HCEC 1CT (cell line): ENCODE data around the gene CTNNA1.
"Not testable (repeated sequence)": the region's sequence is repeated elsewhere in the genome, so short reads cannot be mapped to it uniquely, and the experiment has no call there.

Source experiments
- DNase-seq: peaks from one replicate; pipeline ENCODE4 v3.0.0-alpha.2; 2017

Gene CTNNA1

GRCh38 chr5:138761670-138762069 lies 8.4 kb downstream of the CTNNA1 start:
- not testable (repeated sequence) for DNase-seq

DNA sequence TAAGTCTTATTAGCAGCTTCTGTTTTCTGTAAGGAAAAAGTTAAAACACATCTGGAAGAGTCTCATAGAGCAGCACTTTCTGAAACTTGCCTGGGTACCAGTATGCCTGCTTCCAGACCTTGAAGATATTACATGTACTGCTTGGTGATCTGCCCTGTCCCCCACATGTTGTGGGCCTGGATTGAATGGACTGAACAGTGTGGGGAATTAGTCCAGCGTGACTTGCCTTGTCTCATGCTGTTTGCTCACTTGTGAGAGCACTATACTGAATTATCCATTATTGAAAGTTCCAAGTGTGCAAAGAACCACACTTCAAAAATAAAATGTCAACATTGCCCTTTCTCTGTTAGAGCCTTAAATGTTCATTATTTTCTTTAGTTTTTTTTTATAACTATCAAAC lies 8.9 kb downstream of the CTNNA1 start:
- no peak for DNase-seq

DNA sequence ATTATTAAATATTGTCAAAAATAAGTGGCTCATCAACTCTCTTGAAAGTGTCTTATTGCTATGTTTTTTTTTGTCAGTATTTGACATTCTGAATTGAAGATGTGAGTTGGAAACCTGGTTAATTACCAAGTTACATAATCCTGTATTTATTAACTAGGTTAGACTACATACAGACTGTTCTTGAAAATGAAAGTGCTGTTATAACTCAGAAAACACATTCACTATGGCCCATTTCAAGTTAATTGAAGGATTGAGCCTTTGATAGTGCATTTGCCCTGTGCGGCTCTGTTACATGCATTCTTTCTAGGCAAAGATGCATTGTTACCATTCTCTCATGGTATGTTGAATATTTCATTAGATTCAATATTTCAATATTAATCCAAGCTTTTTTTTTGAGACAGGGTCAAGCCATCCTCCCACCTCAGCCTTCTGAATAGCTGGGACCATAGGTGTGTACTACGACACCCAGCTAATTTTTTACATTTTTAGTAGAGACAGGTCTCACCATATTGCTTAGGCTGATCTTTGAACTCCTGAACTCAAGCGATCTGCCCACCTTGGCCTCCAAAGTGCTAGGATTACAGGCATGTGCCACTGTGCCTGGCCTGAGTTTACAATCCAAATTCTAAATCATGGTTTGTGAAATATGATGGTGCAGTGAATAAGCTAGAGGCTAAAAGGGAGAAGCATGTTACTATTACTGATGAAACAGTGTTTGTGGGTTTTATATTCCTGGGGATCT lies 10.0 kb downstream of the CTNNA1 start:
- no peak for DNase-seq

GRCh38 chr5:138770291-138770690 lies 17.1 kb downstream of the CTNNA1 start:
- DNase-seq = no peak

- DNase-seq = no peak
Measured at GRCh38 chr5:138770977-138771376, 17.8 kb downstream of the CTNNA1 start.

DNA sequence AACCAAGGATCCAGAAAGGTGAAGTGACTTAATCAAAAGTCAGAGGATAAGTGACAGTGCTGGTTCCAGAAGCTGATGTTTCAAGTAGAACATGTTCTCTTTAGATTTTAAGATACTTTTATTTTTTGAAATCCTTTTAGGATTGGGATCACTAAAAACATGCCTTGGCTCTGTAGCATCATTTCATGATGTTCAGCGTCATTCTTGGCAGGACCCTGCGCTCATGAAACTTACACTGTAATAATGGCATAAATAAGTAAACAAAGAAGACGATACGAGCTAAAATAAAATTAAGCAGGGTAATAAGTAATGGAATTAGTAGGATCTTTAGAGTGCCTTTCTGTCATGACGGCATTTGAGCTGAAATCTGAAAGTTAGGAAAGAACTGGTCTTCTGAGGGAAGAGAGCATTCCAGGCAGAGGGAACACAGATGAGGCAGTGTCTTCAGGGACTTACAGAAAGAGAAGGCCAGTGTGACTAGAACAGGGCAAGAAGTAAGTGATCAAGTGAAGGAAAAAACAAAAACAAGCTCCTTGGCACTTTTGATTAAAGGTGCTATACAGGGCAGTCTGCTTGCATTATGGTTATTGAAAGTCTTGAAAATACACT lies 19.9 kb downstream of the CTNNA1 start:
- no peak for DNase-seq

DNA sequence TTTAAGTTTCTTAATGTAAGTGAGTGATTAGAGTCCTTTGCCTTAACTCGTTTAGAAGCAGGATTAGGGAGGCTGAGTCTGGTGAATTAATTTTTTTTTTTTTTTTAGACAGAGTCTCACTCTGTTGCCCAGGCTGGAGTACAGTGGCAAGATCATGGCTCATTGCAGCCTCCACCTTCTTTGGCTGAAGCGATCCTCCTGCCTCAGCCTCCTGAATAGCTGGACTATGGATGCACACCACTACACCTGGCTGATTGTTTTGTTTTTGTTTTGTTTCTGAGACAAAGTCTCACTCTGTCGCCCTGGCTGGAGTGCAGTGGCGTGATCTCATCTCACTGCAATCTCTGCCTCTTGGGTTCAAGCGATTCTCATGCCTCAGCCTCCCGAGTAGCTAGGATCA lies 20.4 kb downstream of the CTNNA1 start:
- DNase-seq = not testable (repeated sequence)

DNA sequence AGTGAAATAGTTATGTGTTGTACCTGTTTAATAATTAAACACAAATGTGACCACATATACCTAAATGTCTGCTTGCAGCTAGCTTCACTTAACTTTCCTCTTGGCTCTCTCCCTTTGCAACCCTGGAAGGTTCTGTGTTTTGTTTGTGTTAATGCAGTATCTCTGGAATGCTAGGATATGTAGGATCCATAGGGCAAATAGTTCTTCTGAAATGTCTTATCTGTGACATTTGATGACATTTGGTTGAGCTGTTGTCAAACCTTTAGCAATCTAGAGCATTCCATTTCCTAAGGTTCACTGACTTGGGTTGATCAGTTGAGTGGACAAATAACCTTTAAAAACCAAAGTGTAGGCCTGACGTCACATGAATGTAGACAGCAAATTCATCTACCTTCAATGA lies 21.8 kb downstream of the CTNNA1 start:
- no peak for DNase-seq

- no peak for DNase-seq
Measured at GRCh38 chr5:138778234-138778633, 25.0 kb downstream of the CTNNA1 start.

- DNase-seq = no peak
Measured at GRCh38 chr5:138783976-138784375, 30.8 kb downstream of the CTNNA1 start.

DNA sequence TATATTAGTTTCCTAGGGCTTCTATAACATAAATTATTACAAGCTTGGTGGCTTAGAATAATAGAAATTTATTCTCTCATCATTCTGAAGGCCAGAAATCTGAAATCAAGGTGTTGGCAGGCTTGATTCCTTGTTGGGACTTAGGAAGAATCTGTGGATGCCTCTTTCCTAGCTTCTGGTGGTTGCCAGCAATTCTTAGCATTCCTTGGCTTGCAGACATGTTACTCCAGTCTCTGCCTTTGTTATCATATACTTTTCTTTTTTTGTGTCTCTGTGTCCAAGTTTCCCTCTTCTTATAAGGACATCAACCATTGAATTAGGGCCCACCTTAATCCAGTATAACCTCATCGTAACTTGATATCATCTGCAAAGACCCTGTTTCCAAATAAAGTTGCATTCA lies 31.4 kb downstream of the CTNNA1 start:
- no peak for DNase-seq

GRCh38 chr5:138789771-138790242 lies 36.6 kb downstream of the CTNNA1 start:
- peak; percentile 46 for DNase-seq

- DNase-seq = no peak
Measured at GRCh38 chr5:138790684-138791083, 37.5 kb downstream of the CTNNA1 start.

GRCh38 chr5:138792195-138792790 lies 39.1 kb downstream of the CTNNA1 start:
- DNase-seq = no peak

GRCh38 chr5:138793575-138793974 lies 40.4 kb downstream of the CTNNA1 start:
- DNase-seq = no peak

GRCh38 chr5:138803285-138803684 lies 50.1 kb downstream of the CTNNA1 start:
- DNase-seq = no peak

DNA sequence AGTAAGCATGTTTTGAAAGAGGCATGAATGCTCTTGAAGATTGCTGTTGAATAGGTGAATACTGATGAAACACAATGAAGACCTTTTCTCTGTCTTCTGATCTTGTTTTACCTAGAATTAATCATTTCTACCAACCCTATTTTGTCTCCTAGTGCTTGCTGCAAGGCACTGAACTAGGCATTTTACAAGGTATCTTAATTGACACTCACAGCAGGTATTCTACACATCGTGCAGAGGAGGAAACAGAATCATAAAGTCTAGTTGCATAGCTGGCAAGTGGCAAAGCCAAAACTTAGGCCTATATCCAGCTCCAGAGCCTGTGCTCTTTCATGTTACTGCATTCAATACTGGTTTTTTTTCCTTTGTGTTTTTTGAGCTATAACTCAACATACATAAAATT lies 50.7 kb downstream of the CTNNA1 start:
- DNase-seq = no peak

DNA sequence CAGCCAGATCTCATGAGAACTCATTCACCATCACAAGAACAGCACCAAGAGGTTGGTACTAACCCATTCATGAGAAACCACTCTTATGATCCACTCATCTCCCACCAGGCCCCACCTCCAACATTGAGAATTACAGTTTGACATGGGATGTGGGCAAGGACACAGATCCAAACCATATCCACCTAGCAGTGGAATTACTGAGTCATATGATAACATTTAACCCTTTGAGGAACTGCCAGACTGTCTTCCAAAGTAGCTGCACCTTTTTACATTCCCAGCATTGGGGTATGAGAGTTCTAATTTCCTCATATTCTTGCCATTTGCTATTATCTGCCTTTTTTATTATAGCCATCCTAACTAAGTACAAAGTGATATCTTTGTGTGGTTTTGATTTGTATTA lies 51.9 kb downstream of the CTNNA1 start:
- no peak for DNase-seq

DNA sequence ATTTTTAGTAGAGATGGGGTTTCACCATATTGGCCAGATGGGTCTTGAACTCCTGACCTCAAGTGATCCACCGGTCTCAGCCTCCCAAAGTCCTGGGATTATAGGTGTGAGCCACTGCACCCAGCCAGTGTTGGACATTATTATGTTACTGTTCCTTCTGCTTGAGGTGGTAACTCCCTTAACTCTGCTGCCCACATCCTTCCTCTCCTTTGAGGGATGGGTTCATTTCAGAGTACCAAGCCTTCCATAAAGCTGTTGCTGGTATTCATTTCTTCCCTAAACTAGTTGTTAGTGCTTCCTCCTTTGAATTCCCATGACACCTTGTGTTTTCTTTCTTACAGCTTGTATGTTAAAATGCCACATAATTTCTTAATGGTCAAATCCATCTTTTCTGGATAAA lies 54.0 kb downstream of the CTNNA1 start:
- no peak for DNase-seq

GRCh38 chr5:138809391-138809790 lies 56.2 kb downstream of the CTNNA1 start:
- DNase-seq = peak; percentile 18

DNA sequence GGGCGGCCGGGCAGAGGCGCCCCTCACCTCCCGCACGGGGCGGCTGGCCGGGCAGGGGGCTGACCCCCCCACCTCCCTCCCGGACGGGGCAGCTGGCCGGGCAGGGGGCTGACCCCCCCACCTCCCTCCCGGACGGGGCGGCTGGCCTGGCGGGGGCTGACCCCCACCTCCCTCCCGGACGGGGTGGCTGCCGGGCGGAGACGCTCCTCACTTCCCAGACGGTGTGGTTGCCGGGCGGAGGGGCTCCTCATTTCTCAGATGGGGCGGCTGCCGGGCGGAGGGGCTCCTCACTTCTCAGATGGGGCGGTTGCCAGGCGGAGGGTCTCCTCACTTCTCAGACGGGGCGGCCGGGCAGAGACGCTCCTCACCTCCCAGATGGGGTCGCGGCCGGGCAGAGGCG lies 57.6 kb downstream of the CTNNA1 start:
- DNase-seq = not testable (repeated sequence)

- peak; percentile 6 for DNase-seq
Measured at GRCh38 chr5:138815529-138815928, 62.3 kb downstream of the CTNNA1 start.

GRCh38 chr5:138817241-138817640 lies 64.0 kb downstream of the CTNNA1 start:
- DNase-seq = no peak

GRCh38 chr5:138819081-138819480 lies 65.9 kb downstream of the CTNNA1 start:
- DNase-seq = no peak
